Measurements from ENCODE around the gene FHL1. TPM values are rescaled to one million over a fixed set of nuclear protein-coding genes. Genes with fewer than 3 reads are reported as not detected.

The FHL1 gene
- total RNA-seq, 1 donor, result 51.8 TPM

GRCh38 chrX:136202889-136203288, 55.6 kb downstream of the FHL1 start:
- Histone ChIP-seq H3K4me1 (ENCODE audit: insufficient read depth, low read length) (peaks cover 37% of the 10 kb centered on the region), H3K9me3 (ENCODE audit: low read depth, low read length) (no peaks in the 10 kb centered on the region), H4K20me1 (ENCODE audit: insufficient read depth, low read length) (no peaks in the 10 kb centered on the region), H3K79me2 (ENCODE audit: insufficient read depth, low read length) (no peaks in the 10 kb centered on the region), H3K36me3 (ENCODE audit: insufficient read depth, low read length) (peaks cover 11% of the 10 kb centered on the region), H3K27me3 (ENCODE audit: insufficient read depth, low read length) (peaks cover 2% of the 10 kb centered on the region), H3K4me2 (ENCODE audit: insufficient read depth, low read length) (no peak overlapping the region), H2AFZ (ENCODE audit: low read length) (no peak overlapping the region), H3K4me3 (ENCODE audit: insufficient read depth, low read length) (no peak overlapping the region), H3K27ac (ENCODE audit: low read depth, low read length) (peak overlapping the region; percentile 60)
- TF ChIP-seq, protein P1, sequence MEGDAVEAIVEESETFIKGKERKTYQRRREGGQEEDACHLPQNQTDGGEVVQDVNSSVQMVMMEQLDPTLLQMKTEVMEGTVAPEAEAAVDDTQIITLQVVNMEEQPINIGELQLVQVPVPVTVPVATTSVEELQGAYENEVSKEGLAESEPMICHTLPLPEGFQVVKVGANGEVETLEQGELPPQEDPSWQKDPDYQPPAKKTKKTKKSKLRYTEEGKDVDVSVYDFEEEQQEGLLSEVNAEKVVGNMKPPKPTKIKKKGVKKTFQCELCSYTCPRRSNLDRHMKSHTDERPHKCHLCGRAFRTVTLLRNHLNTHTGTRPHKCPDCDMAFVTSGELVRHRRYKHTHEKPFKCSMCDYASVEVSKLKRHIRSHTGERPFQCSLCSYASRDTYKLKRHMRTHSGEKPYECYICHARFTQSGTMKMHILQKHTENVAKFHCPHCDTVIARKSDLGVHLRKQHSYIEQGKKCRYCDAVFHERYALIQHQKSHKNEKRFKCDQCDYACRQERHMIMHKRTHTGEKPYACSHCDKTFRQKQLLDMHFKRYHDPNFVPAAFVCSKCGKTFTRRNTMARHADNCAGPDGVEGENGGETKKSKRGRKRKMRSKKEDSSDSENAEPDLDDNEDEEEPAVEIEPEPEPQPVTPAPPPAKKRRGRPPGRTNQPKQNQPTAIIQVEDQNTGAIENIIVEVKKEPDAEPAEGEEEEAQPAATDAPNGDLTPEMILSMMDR (IDR thresholded peaks at IDR 0.05; ENCODE audit: extremely low read depth, low read depth, low read length), result no peak
- no peak for DNase-seq (ENCODE audit: insufficient read length, low spot score, missing footprints)

GRCh38 chrX:136203438-136203837, 56.1 kb downstream of the FHL1 start:
- Histone ChIP-seq H3K79me2 (ENCODE audit: insufficient read depth, low read length) (no peaks in the 10 kb centered on the region), H3K36me3 (ENCODE audit: insufficient read depth, low read length) (peaks cover 17% of the 10 kb centered on the region), H4K20me1 (ENCODE audit: insufficient read depth, low read length) (no peaks in the 10 kb centered on the region), H3K4me2 (ENCODE audit: insufficient read depth, low read length) (no peak overlapping the region), H3K27ac (ENCODE audit: low read depth, low read length) (peak overlapping the region; percentile 60), H2AFZ (ENCODE audit: low read length) (no peak overlapping the region), H3K27me3 (ENCODE audit: insufficient read depth, low read length) (peaks cover 2% of the 10 kb centered on the region), H3K4me1 (ENCODE audit: insufficient read depth, low read length) (peaks cover 34% of the 10 kb centered on the region), H3K9me3 (ENCODE audit: low read depth, low read length) (no peaks in the 10 kb centered on the region), H3K4me3 (ENCODE audit: insufficient read depth, low read length) (no peak overlapping the region)
- TF ChIP-seq, protein P1 (IDR thresholded peaks at IDR 0.05; ENCODE audit: extremely low read depth, low read depth, low read length), result no peak
- no peak for DNase-seq (ENCODE audit: insufficient read length, low spot score, missing footprints)

GRCh38 chrX:136203951-136204350, 56.6 kb downstream of the FHL1 start:
- Histone ChIP-seq H2AFZ (ENCODE audit: low read length) (no peak overlapping the region), H3K4me2 (ENCODE audit: insufficient read depth, low read length) (no peak overlapping the region), H3K79me2 (ENCODE audit: insufficient read depth, low read length) (no peaks in the 10 kb centered on the region), H4K20me1 (ENCODE audit: insufficient read depth, low read length) (no peaks in the 10 kb centered on the region), H3K9me3 (ENCODE audit: low read depth, low read length) (no peaks in the 10 kb centered on the region), H3K27me3 (ENCODE audit: insufficient read depth, low read length) (peaks cover 2% of the 10 kb centered on the region), H3K4me3 (ENCODE audit: insufficient read depth, low read length) (no peak overlapping the region), H3K36me3 (ENCODE audit: insufficient read depth, low read length) (peaks cover 19% of the 10 kb centered on the region), H3K27ac (ENCODE audit: low read depth, low read length) (peak overlapping the region; percentile 60), H3K4me1 (ENCODE audit: insufficient read depth, low read length) (peaks cover 34% of the 10 kb centered on the region)
- DNase-seq (ENCODE audit: insufficient read length, low spot score, missing footprints), result no peak
- TF ChIP-seq, protein P1 (IDR thresholded peaks at IDR 0.05; ENCODE audit: extremely low read depth, low read depth, low read length), result no peak

DNA sequence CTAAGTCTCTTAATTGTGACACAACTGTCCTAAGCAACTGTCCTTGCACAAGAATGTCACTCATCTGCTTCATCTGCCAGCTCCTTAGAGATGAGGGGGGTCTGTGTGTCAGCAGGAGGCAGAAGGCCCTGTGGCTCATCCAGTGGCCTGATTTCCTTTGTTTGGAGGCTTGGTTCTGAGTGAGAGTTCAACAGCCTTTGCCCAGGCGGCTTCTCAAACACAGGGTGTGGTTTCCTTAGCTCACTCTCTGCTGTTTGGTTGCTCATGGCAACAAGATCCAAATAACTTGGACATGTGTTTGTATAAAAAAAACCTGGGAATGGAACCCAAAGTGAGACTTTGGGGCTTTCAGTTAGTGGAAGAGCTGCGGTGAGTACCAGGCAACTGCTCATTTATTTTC, 57.2 kb downstream of the FHL1 start:
- peak; percentile 81 for DNase-seq (ENCODE audit: insufficient read length, low spot score, missing footprints)
- Histone ChIP-seq H2AFZ (ENCODE audit: low read length) (no peak overlapping the region), H3K4me2 (ENCODE audit: insufficient read depth, low read length) (no peak overlapping the region), H3K79me2 (ENCODE audit: insufficient read depth, low read length) (no peaks in the 10 kb centered on the region), H3K27ac (ENCODE audit: low read depth, low read length) (peak overlapping the region; percentile 60), H3K9me3 (ENCODE audit: low read depth, low read length) (no peaks in the 10 kb centered on the region), H4K20me1 (ENCODE audit: insufficient read depth, low read length) (no peaks in the 10 kb centered on the region), H3K36me3 (ENCODE audit: insufficient read depth, low read length) (peaks cover 20% of the 10 kb centered on the region), H3K4me3 (ENCODE audit: insufficient read depth, low read length) (no peak overlapping the region), H3K4me1 (ENCODE audit: insufficient read depth, low read length) (peaks cover 32% of the 10 kb centered on the region), H3K27me3 (ENCODE audit: insufficient read depth, low read length) (peaks cover 2% of the 10 kb centered on the region)
- TF ChIP-seq, protein P1 (IDR thresholded peaks at IDR 0.05; ENCODE audit: extremely low read depth, low read depth, low read length), result no peak

Data from osteoblast (primary cell).